Activated CD8-positive, alpha-beta T cell treated with anti-CD3 and anti-CD28 coated beads, Interleukin-2, amount 10 ng/mL, durations not matched to agents 7 days and 5 days (primary cell): ENCODE measurements around the gene SLC25A10. TPM values are rescaled to one million over a fixed set of nuclear protein-coding genes. Genes with fewer than 3 reads are reported as not detected.

Experiments
- ATAC-seq: fragments of 150-1000 bp; cut with Tn5 transposase; one replicate; pipeline ENCODE4 v1.10.0; 2021; ENCODE audit warnings: moderate library complexity
- CTCF ChIA-PET: fragments of 350-600 bp; sonication (Branson Sonifier 250); formaldehyde crosslinking; loops from one replicate; lab custom pipeline; 2021; ENCODE audit warnings: antibody characterized with exemption; lab: Charles Lee
- POLR2A ChIA-PET: fragments of 350-600 bp; sonication (Branson Sonifier 250); formaldehyde crosslinking; loops from one replicate; lab custom pipeline; 2021; ENCODE audit warnings: antibody characterized with exemption; lab: Charles Lee
- DNase-seq: peaks from one replicate; pipeline ENCODE4 v3.0.0-alpha.2; 2020
- H3K27ac Mint-ChIP-seq: one replicate; pipeline ENCODE4 v1.8.0; 2021; ENCODE audit warnings: mild to moderate bottlenecking, mixed read lengths
- H3K27me3 Mint-ChIP-seq: one replicate; pipeline ENCODE4 v1.8.0; 2021; ENCODE audit warnings: low read depth, mixed read lengths
- H3K36me3 Mint-ChIP-seq: one replicate; pipeline ENCODE4 v1.8.0; 2021; ENCODE audit warnings: low read depth, mixed read lengths
- H3K4me1 Mint-ChIP-seq: one replicate; pipeline ENCODE4 v1.8.0; 2021; ENCODE audit warnings: low read depth, mixed read lengths
- H3K4me3 Mint-ChIP-seq: one replicate; pipeline ENCODE4 v1.8.0; 2021; ENCODE audit warnings: mild to moderate bottlenecking, mixed read lengths
- H3K9me3 Mint-ChIP-seq: one replicate; pipeline ENCODE4 v1.8.0; 2022; ENCODE audit warnings: mixed read lengths; ENCODE audit not compliant: insufficient read depth
- total RNA-seq, 2 experiments: library from RNA; stranded (reverse); gene quantifications; one replicate each; pipeline ENCODE4 v1.2.3, GENCODE V29; 2021

The SLC25A10 gene
- total RNA-seq, 2 experiments from 2014 or later, result 39.2 to 40.4 TPM

- CTCF ChIA-PET, result no interaction called here
- no peaks in the 10 kb centered on the region for H3K9me3 Mint-ChIP-seq
Measured at GRCh38 chr17:81707725-81708646, 4.1 kb upstream of the SLC25A10 start.

GRCh38 chr17:81708739-81709185, 3.3 kb upstream of the SLC25A10 start:
- POLR2A ChIA-PET, result interaction anchor here (1.6 kb wide), 1 partner anchor 151 kb away, joined by 3 read pairs; no protein-coding TSS in a partner anchor
- Mint-ChIP-seq H3K9me3 (no peaks in the 10 kb centered on the region), H3K27ac (no peak overlapping the region), H3K27me3 (no peaks in the 10 kb centered on the region), H3K36me3 (peaks cover 42% of the 10 kb centered on the region), H3K4me3 (no peak overlapping the region), H3K4me1 (peaks cover 40% of the 10 kb centered on the region)
- no peak for DNase-seq
- CTCF ChIA-PET, result no interaction called here
- ATAC-seq, result no peak

More at GRCh38 chr17:81707725-81708646, 4.1 kb upstream of the SLC25A10 start:
- DNase-seq (no peak), ATAC-seq (no peak)
- H3K4me3 Mint-ChIP-seq, result no peak overlapping the region
- no peaks in the 10 kb centered on the region for H3K27me3 Mint-ChIP-seq
- no peak overlapping the region for H3K27ac Mint-ChIP-seq
- POLR2A ChIA-PET, result no interaction called here
- H3K36me3 Mint-ChIP-seq, result peaks cover 44% of the 10 kb centered on the region
- peaks cover 36% of the 10 kb centered on the region for H3K4me1 Mint-ChIP-seq

- Mint-ChIP-seq H3K27ac (peak overlapping the region; percentile 86), H3K4me1 (peaks cover 36% of the 10 kb centered on the region), H3K27me3 (no peaks in the 10 kb centered on the region), H3K4me3 (peak overlapping the region; percentile 70), H3K36me3 (peaks cover 30% of the 10 kb centered on the region), H3K9me3 (no peaks in the 10 kb centered on the region)
- DNase-seq (peak; percentile 45), ATAC-seq (no peak)
- ChIA-PET POLR2A (interaction anchor here (0.7 to 1.5 kb wide), 4 partner anchors 8 to 193 kb away, joined by 3 to 9 read pairs (median 4); partner anchors contain the start of genes ARL16, HGS and MRPL12), CTCF (no interaction called here)
Measured at GRCh38 chr17:81710514-81711308, 1.4 kb upstream of the SLC25A10 start.

GRCh38 chr17:81712468-81713003, 452 bp downstream of the SLC25A10 start:
- H3K36me3 Mint-ChIP-seq, result peaks cover 16% of the 10 kb centered on the region
- ATAC-seq, result peak; percentile 36
- H3K27me3 Mint-ChIP-seq, result no peaks in the 10 kb centered on the region
- no peaks in the 10 kb centered on the region for H3K9me3 Mint-ChIP-seq
- ChIA-PET POLR2A (interaction anchor here (1.0 to 1.1 kb wide), 2 partner anchors 8 to 9 kb away, joined by 4 to 6 read pairs; partner anchors contain the start of gene MRPL12), CTCF (no interaction called here)
- DNase-seq, result no peak
- H3K27ac Mint-ChIP-seq, result peak overlapping the region; percentile 81
- H3K4me3 Mint-ChIP-seq, result peak overlapping the region; percentile 91
- H3K4me1 Mint-ChIP-seq, result peaks cover 32% of the 10 kb centered on the region

- ChIA-PET POLR2A (interaction anchor here (1.0 to 1.7 kb wide), 3 partner anchors 9 to 10 kb away, joined by 4 to 8 read pairs (median 6); partner anchors contain the start of gene MRPL12), CTCF (no interaction called here)
- Mint-ChIP-seq H3K36me3 (peaks cover 15% of the 10 kb centered on the region), H3K27me3 (no peaks in the 10 kb centered on the region), H3K4me3 (peak overlapping the region; percentile 91), H3K27ac (peak overlapping the region; percentile 81), H3K9me3 (no peaks in the 10 kb centered on the region), H3K4me1 (peaks cover 32% of the 10 kb centered on the region)
- DNase-seq (no peak), ATAC-seq (no peak)
Measured at GRCh38 chr17:81713004-81713555, 996 bp downstream of the SLC25A10 start.

- DNase-seq (no peak), ATAC-seq (no peak)
- ChIA-PET POLR2A (interaction anchor here (1.1 to 1.7 kb wide), 2 partner anchors 9 to 11 kb away, joined by 4 to 8 read pairs; partner anchors contain the start of gene MRPL12), CTCF (no interaction called here)
- Mint-ChIP-seq H3K4me3 (peak overlapping the region; percentile 91), H3K27ac (no peak overlapping the region), H3K4me1 (peaks cover 32% of the 10 kb centered on the region), H3K27me3 (no peaks in the 10 kb centered on the region), H3K36me3 (peaks cover 14% of the 10 kb centered on the region), H3K9me3 (no peaks in the 10 kb centered on the region)
Measured at GRCh38 chr17:81713556-81714411, 1.7 kb downstream of the SLC25A10 start.

GRCh38 chr17:81714412-81715106, 2.5 kb downstream of the SLC25A10 start:
- H3K9me3 Mint-ChIP-seq, result no peaks in the 10 kb centered on the region
- ATAC-seq, result no peak
- no peak overlapping the region for H3K4me3 Mint-ChIP-seq
- H3K27me3 Mint-ChIP-seq, result no peaks in the 10 kb centered on the region
- peaks cover 32% of the 10 kb centered on the region for H3K4me1 Mint-ChIP-seq
- peaks cover 13% of the 10 kb centered on the region for H3K36me3 Mint-ChIP-seq
- ChIA-PET POLR2A (interaction anchor here (0.5 to 1.7 kb wide), 3 partner anchors 12 to 1034 kb away, joined by 3 to 8 read pairs (median 4); partner anchors contain the start of genes MCRIP1 and MRPL12), CTCF (no interaction called here)
- no peak overlapping the region for H3K27ac Mint-ChIP-seq
- no peak for DNase-seq

- CTCF ChIA-PET, result interaction anchor here (0.9 kb wide), 1 partner anchor 231 kb away, joined by 3 read pairs; no protein-coding TSS in a partner anchor
- POLR2A ChIA-PET, result interaction anchor here (0.5 to 1.7 kb wide), 3 partner anchors 12 to 1033 kb away, joined by 3 to 8 read pairs (median 4); partner anchors contain the start of genes MCRIP1 and MRPL12
- H3K27me3 Mint-ChIP-seq, result no peaks in the 10 kb centered on the region
Measured at GRCh38 chr17:81715107-81715871, 3.2 kb downstream of the SLC25A10 start.

GRCh38 chr17:81715872-81716673, 4.0 kb downstream of the SLC25A10 start:
- H3K27ac Mint-ChIP-seq, result no peak overlapping the region
- H3K27me3 Mint-ChIP-seq, result no peaks in the 10 kb centered on the region
- POLR2A ChIA-PET, result no interaction called here
- peaks cover 18% of the 10 kb centered on the region for H3K4me1 Mint-ChIP-seq
- H3K9me3 Mint-ChIP-seq, result no peaks in the 10 kb centered on the region
- H3K36me3 Mint-ChIP-seq, result peaks cover 5% of the 10 kb centered on the region
- H3K4me3 Mint-ChIP-seq, result no peak overlapping the region
- ATAC-seq (no peak), DNase-seq (no peak)
- CTCF ChIA-PET, result interaction anchor here (0.9 kb wide), 1 partner anchor 232 kb away, joined by 3 read pairs; no protein-coding TSS in a partner anchor

More at GRCh38 chr17:81715107-81715871, 3.2 kb downstream of the SLC25A10 start:
- ATAC-seq (no peak), DNase-seq (no peak)
- H3K9me3 Mint-ChIP-seq, result no peaks in the 10 kb centered on the region
- peaks cover 26% of the 10 kb centered on the region for H3K4me1 Mint-ChIP-seq
- no peak overlapping the region for H3K27ac Mint-ChIP-seq
- no peak overlapping the region for H3K4me3 Mint-ChIP-seq
- peaks cover 9% of the 10 kb centered on the region for H3K36me3 Mint-ChIP-seq
